Ascending aorta (tissue), 2 donors: ENCODE measurements around the gene TMEM205. TPM values are rescaled to one million over a fixed set of nuclear protein-coding genes. Genes with fewer than 3 reads are reported as not detected.

Source experiments
- DNase-seq, 2 donors: peaks; one replicate each; pipeline ENCODE4 v3.0.0-alpha.2; 2019; ENCODE audit warnings: low spot score in 2 of 2
- H3K27ac ChIP-seq, 2 donors: fragments of 200-600 bp; sonication (generic); one replicate each; pipeline ENCODE4 v1.5.1; 2016 to 2017; ENCODE audit warnings: mild to moderate bottlenecking in 1 of 2
- H3K27me3 ChIP-seq: fragments of 200-600 bp; sonication (generic); one replicate; pipeline ENCODE4 v1.5.1; 2017
- H3K36me3 ChIP-seq, 2 donors: fragments of 200-600 bp; sonication (generic); one replicate each; pipeline ENCODE4 v1.5.1; 2016
- H3K4me1 ChIP-seq, 2 donors: fragments of 200-600 bp; sonication (generic); one replicate each; pipeline ENCODE4 v1.5.1; 2016 to 2017; ENCODE audit warnings: mild to moderate bottlenecking in 1 of 2
- H3K4me3 ChIP-seq, 2 donors: fragments of 200-600 bp; sonication (generic); one replicate each; pipeline ENCODE4 v1.5.1; 2016 to 2017; ENCODE audit warnings: mild to moderate bottlenecking in 1 of 2
- H3K9me3 ChIP-seq, 2 donors: fragments of 200-600 bp; sonication (generic); one replicate each; pipeline ENCODE4 v1.5.1; 2016
- intact Hi-C: fragments of 100-400 bp; cut with DNase I; formaldehyde crosslinking; loops from one replicate; pipeline ENCODE4 v1.15.1; 2023
- total RNA-seq: library from RNA; depleted of rRNA; stranded (reverse); fragments of >200 nt; gene quantifications from one replicate; pipeline ENCODE4 v1.1.0, GENCODE V29; 2016
- TF ChIP-seq, protein P1 (sequence below), 3 experiments: fragments of 200-600 bp in 2 of 3; fragments of 450-650 bp in 1 of 3; sonication (generic) in 2 of 3; IDR thresholded peaks; one replicate each; pipeline ENCODE4 v1.5.1; 2016 to 2019; ENCODE audit warnings: antibody characterized with exemption in 3 of 3, mild to moderate bottlenecking in 1 of 3, moderate library complexity in 1 of 3

TMEM205 gene
- total RNA-seq, 1 donor from 2014 or later, result 225 TPM

DNA sequence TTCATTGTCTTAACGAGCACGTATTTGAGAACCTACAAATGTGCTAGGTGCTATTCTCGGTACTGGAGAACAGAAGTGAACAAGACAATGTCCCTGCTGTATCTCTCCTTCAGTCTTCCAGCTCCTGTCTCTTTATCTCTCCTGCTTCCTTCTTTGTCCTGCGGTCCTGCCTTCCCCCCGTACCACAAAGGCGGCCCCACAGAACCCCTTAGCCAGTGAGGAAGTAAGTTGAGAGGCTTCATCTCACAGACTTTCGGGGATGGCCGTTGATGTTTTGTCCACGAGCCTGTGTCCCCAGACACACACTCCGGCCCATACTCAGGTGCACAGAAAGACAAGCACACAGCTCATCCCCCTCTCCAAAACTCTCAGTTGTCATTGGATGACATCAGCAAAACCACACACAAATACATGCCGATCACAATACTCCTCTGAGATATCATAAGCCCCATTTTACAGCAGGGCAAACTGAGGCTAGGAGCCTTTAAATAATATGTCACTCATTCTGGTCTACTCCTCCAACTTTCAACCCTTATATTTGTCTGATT is 27.9 kb upstream of the TMEM205 start:
- no peak for DNase-seq
- peak overlapping the region; percentile 93 to 94 for H3K27ac ChIP-seq
- intact Hi-C loops, result loop anchor here (1.0 to 2.0 kb wide), 4 partner anchors 28 to 109 kb away; partner anchors contain the start of genes CCDC159, ODAD3, PRKCSH and TMEM205
- peaks cover 3 to 36% of the 10 kb centered on the region in 2 donors for H3K4me1 ChIP-seq
- H3K4me3 ChIP-seq, result peak overlapping the region; percentile 64 to 65
- no peaks in the 10 kb centered on the region for H3K9me3 ChIP-seq
- no peaks in the 10 kb centered on the region for H3K36me3 ChIP-seq
- H3K27me3 ChIP-seq, result no peaks in the 10 kb centered on the region
- TF ChIP-seq, protein P1, sequence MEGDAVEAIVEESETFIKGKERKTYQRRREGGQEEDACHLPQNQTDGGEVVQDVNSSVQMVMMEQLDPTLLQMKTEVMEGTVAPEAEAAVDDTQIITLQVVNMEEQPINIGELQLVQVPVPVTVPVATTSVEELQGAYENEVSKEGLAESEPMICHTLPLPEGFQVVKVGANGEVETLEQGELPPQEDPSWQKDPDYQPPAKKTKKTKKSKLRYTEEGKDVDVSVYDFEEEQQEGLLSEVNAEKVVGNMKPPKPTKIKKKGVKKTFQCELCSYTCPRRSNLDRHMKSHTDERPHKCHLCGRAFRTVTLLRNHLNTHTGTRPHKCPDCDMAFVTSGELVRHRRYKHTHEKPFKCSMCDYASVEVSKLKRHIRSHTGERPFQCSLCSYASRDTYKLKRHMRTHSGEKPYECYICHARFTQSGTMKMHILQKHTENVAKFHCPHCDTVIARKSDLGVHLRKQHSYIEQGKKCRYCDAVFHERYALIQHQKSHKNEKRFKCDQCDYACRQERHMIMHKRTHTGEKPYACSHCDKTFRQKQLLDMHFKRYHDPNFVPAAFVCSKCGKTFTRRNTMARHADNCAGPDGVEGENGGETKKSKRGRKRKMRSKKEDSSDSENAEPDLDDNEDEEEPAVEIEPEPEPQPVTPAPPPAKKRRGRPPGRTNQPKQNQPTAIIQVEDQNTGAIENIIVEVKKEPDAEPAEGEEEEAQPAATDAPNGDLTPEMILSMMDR (IDR thresholded peaks at IDR 0.05), result no peak

DNA sequence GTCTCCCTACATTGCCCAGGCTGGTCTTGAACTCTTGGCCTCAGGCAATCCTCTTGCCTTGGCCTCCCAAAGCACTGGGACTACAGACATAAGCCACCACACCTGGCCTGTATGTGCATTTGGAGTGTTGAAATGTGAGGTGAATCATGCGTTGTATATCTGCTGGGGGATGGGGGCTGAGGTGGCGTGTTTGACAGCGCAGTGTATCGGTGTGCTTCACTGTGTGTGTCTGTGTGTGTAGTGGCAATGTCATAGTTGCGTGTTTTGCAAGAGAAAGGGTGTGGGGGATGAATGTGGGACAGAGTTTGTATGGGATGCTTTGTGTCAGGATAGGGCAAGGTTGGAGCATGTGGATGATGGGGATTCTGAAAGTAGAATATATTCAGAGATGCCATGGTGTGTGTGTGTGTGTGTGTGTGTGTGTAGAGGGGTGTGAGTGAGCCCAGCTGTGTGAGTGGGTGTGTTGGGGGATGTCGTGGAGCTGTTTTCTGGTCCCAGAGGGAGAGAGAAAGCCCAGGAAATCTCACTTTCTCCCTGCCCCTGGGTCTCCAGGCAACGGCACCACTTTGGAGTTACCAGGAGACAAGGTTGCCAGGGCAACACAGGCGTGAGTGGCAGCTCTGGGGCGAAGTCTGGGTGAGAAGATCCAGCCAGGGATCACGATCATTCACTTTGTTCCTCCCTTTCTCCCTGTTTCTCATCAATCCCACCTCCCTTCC is 27.3 kb upstream of the TMEM205 start:
- Histone ChIP-seq H3K36me3 (no peaks in the 10 kb centered on the region), H3K9me3 (no peaks in the 10 kb centered on the region), H3K4me1 (peaks cover 3 to 30% of the 10 kb centered on the region in 2 donors), H3K4me3 (peak overlapping the region in 1 of 2 donors; percentile 65), H3K27ac (no peak overlapping the region), H3K27me3 (no peaks in the 10 kb centered on the region)
- intact Hi-C loops, result no loop called here
- DNase-seq, result no peak
- TF ChIP-seq, protein P1 (IDR thresholded peaks at IDR 0.05), result no peak

DNA sequence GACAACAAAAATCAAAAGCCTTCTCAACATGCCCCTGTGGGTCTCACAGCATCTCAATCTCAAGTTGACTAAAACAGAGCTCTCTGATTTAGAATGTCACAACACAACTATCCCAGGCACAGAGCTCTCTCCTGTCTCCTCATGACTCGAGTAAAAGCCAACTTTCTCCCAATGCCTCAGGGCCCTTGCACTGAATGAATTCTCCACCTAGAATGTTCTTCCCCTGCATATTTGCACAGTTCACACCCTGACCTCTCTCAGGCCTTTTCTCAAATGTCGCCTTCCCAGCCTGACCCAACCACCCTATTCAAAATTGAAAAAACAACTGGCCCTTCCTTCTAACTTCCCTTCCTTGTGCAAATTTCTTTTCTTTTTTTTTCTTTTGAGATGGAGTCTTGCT is 24.7 kb upstream of the TMEM205 start:
- TF ChIP-seq, protein P1 (IDR thresholded peaks at IDR 0.05), result no peak
- Histone ChIP-seq H3K36me3 (peaks cover 0 to under 1% of the 10 kb centered on the region in 2 donors), H3K4me3 (no peak overlapping the region), H3K9me3 (no peaks in the 10 kb centered on the region), H3K27ac (no peak overlapping the region), H3K27me3 (no peaks in the 10 kb centered on the region), H3K4me1 (peaks cover 0 to 6% of the 10 kb centered on the region in 2 donors)
- intact Hi-C loops, result no loop called here
- DNase-seq, result no peak

DNA sequence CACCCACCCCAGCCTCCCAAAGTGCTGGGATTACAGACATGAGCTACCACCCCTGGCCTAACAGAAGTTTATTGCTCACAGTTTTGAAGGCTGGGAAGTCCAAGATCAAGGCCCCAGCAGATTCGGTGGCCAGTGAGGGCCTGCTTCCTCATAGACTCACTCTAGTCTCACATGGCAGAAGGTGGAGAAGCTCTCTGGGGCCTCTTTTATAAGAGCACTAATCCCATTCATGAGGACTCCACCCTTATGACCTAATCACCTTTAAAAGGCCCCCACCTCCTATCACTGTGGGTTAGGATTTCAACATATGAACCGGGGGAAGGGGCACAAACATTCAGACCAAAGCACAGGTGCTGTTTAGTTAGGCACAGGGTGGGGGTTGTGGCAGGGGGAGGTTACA is 21.5 kb upstream of the TMEM205 start:
- TF ChIP-seq, protein P1 (IDR thresholded peaks at IDR 0.05), result no peak
- H3K36me3 ChIP-seq, result peaks cover 26 to 29% of the 10 kb centered on the region in 2 donors

DNA sequence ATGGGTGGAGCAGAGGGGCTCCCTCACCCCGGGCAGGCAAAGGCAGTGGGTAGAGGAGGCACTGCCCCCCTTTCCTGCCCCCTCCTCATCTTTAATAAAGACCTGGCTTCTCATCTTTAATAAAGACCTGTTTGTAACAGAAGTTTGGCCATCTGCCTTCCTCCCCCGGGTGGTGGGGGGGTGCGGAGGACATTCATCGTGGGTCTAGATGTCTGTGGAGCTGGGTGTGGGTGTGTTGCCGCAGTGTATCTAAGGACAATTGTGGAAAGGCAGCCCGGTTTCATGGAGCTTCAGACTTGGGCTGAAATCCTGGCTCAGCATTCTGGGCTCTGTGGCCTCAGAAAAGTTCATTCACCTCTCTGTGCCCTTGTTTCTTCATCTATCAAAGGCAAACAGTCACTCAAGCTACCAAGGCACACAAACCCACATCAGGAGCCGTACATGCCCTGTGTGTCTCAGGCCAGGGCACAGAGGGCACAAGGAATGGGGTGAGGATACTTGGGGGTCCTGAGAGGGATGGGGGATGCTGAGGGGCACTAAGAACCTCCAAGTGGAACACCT is 19.6 kb upstream of the TMEM205 start:
- Histone ChIP-seq H3K27me3 (no peaks in the 10 kb centered on the region), H3K27ac (no peak overlapping the region)

More for the DNA sequence above, 21.5 kb upstream of the TMEM205 start:
- Histone ChIP-seq H3K27ac (no peak overlapping the region), H3K9me3 (no peaks in the 10 kb centered on the region), H3K4me1 (no peaks in the 10 kb centered on the region), H3K27me3 (no peaks in the 10 kb centered on the region), H3K4me3 (no peak overlapping the region)
- intact Hi-C loops, result no loop called here
- no peak for DNase-seq

More for the DNA sequence above, 19.6 kb upstream of the TMEM205 start:
- Histone ChIP-seq H3K36me3 (peaks cover 41 to 46% of the 10 kb centered on the region in 2 donors), H3K4me3 (no peak overlapping the region), H3K9me3 (no peaks in the 10 kb centered on the region), H3K4me1 (no peaks in the 10 kb centered on the region)
- intact Hi-C loops, result no loop called here
- DNase-seq, result no peak
- TF ChIP-seq, protein P1 (IDR thresholded peaks at IDR 0.05), result no peak
